Stimulated activated CD8-positive, alpha-beta memory T cell treated with anti-CD3 and anti-CD28 coated beads, Interleukin-7, amount 100 ng/mL, for 24 hours (primary cell): Measurements from ENCODE around the gene TMEM175.

Source experiments
- DNase-seq: peaks from one replicate; pipeline ENCODE4 v3.0.0-alpha.2; 2020; ENCODE audit warnings: low read depth

The TMEM175 gene

GRCh38 chr4:958696-959337 is 26.6 kb downstream of the TMEM175 start:
- DNase-seq = no peak

GRCh38 chr4:959338-960139 is 27.3 kb downstream of the TMEM175 start:
- no peak for DNase-seq

- no peak for DNase-seq
Measured at GRCh38 chr4:960140-960635, 27.9 kb downstream of the TMEM175 start.

- DNase-seq = no peak
Measured at GRCh38 chr4:960636-961350, 28.5 kb downstream of the TMEM175 start.

GRCh38 chr4:961351-962230 is 29.3 kb downstream of the TMEM175 start:
- DNase-seq = no peak

GRCh38 chr4:962231-963208 is 30.3 kb downstream of the TMEM175 start:
- DNase-seq = no peak

- no peak for DNase-seq
Measured at GRCh38 chr4:963276-964225, 31.3 kb downstream of the TMEM175 start.

- DNase-seq = no peak
Measured at GRCh38 chr4:964346-965025, 32.2 kb downstream of the TMEM175 start.

- DNase-seq = no peak
Measured at GRCh38 chr4:965048-965765, 32.9 kb downstream of the TMEM175 start.

GRCh38 chr4:965766-966134 is 33.5 kb downstream of the TMEM175 start:
- DNase-seq = no peak

- no peak for DNase-seq
Measured at GRCh38 chr4:966266-967112, 34.2 kb downstream of the TMEM175 start.

GRCh38 chr4:967113-968104 is 35.1 kb downstream of the TMEM175 start:
- no peak for DNase-seq

- no peak for DNase-seq
Measured at GRCh38 chr4:968221-968620, 36.0 kb downstream of the TMEM175 start.

- no peak for DNase-seq
Measured at GRCh38 chr4:968621-969394, 36.5 kb downstream of the TMEM175 start.

- no peak for DNase-seq
Measured at GRCh38 chr4:970046-970745, 37.9 kb downstream of the TMEM175 start.
